Hepatocyte (in vitro differentiated cells): ENCODE measurements around the gene RUNX1. TPM values are rescaled to one million over a fixed set of nuclear protein-coding genes. Genes with fewer than 3 reads are reported as not detected.

Experiments used
- DNase-seq: peaks from one replicate; pipeline ENCODE4 v3.0.0-alpha.2; 2016; ENCODE audit warnings: low spot score
- H2AFZ ChIP-seq: fragments of 200-600 bp; sonication (generic); 2 replicates; pipeline ENCODE4 v1.6.0; 2016; ENCODE audit warnings: antibody characterized with exemption, mild to moderate bottlenecking
- H3K27ac ChIP-seq: fragments of 200-600 bp; sonication (generic); 2 replicates; pipeline ENCODE4 v1.5.1; 2016; ENCODE audit warnings: mild to moderate bottlenecking
- H3K27me3 ChIP-seq: fragments of 200-600 bp; sonication (generic); 2 replicates; pipeline ENCODE4 v1.6.1; 2016
- H3K36me3 ChIP-seq: fragments of 200-600 bp; sonication (generic); replicated peaks from 2 replicates; pipeline ENCODE4 v1.5.1; 2016; ENCODE audit warnings: low read depth; ENCODE audit not compliant: insufficient read depth
- H3K4me1 ChIP-seq: fragments of 200-600 bp; sonication (generic); 2 replicates; pipeline ENCODE4 v1.5.1; 2016; ENCODE audit warnings: mild to moderate bottlenecking, moderate library complexity; ENCODE audit not compliant: insufficient read depth
- H3K4me2 ChIP-seq: fragments of 200-600 bp; sonication (generic); 2 replicates; pipeline ENCODE4 v1.6.0; 2016
- H3K4me3 ChIP-seq: fragments of 200-600 bp; sonication (generic); 2 replicates; pipeline ENCODE4 v1.5.1; 2016; ENCODE audit warnings: mild to moderate bottlenecking
- H3K79me2 ChIP-seq: fragments of 200-600 bp; sonication (generic); 2 replicates; pipeline ENCODE4 v1.6.0; 2017; ENCODE audit warnings: mild to moderate bottlenecking
- H3K9me2 ChIP-seq: fragments of 200-600 bp; sonication (generic); replicated peaks from 2 replicates; pipeline ENCODE4 v1.6.0; 2017; ENCODE audit warnings: mild to moderate bottlenecking; ENCODE audit not compliant: insufficient read depth
- H3K9me3 ChIP-seq: fragments of 200-600 bp; sonication (generic); 2 replicates; pipeline ENCODE4 v1.5.1; 2016; ENCODE audit warnings: low read depth, mild to moderate bottlenecking
- H4K20me1 ChIP-seq: fragments of 200-600 bp; sonication (generic); 2 replicates; pipeline ENCODE4 v1.6.0; 2016; ENCODE audit warnings: mild to moderate bottlenecking; ENCODE audit not compliant: insufficient read depth, poor library complexity, severe bottlenecking
- CTCF ChIP-seq: fragments of 200-600 bp; sonication (generic); IDR thresholded peaks from 2 replicates; pipeline ENCODE4 v1.5.1; 2016; ENCODE audit warnings: antibody characterized with exemption, mild to moderate bottlenecking; ENCODE audit not compliant: poor library complexity
- EZH2 ChIP-seq: fragments of 200-600 bp; sonication (generic); IDR thresholded peaks from 2 replicates; pipeline ENCODE4 v1.6.1; 2016; ENCODE audit warnings: antibody characterized with exemption, mild to moderate bottlenecking, borderline replicate concordance
- EZH2phosphoT487 ChIP-seq: fragments of 200-600 bp; sonication (generic); IDR thresholded peaks from one replicate; pipeline ENCODE4 v1.6.1; 2018; ENCODE audit warnings: antibody characterized with exemption, mild to moderate bottlenecking, low read depth, moderate library complexity; ENCODE audit not compliant: unreplicated experiment, severe bottlenecking
- WGBS: methylation state at CpG from one replicate; pipeline ENCODE4 v1.1.6; 2016; ENCODE audit warnings: low lambda C conversion rate; ENCODE audit errors: missing lambda C conversion rate; 5-methylcytosine and 5-hydroxymethylcytosine counted together
- polyA plus RNA-seq: library from polyadenylated mRNA; unstranded; fragments of >200 nt; fragmentation: Nextera tagmentation; extraction: Ambion mirVana; gene quantifications from 2 replicates; pipeline ENCODE4 v1.2.1, GENCODE V29; 2016
- total RNA-seq: library from RNA; depleted of rRNA; stranded (reverse); fragments of >200 nt; gene quantifications from 2 replicates; pipeline ENCODE4 v1.2.3, GENCODE V29; 2014

RUNX1 gene
- total and polyA plus RNA-seq, 2 experiments from 2014 or later = 8.5 to 10.9 TPM

- no peaks in the 10 kb centered on the region for H3K27me3 ChIP-seq
- WGBS = 72% methylated on average over 4 of the region's 4 CpGs
- no peaks in the 10 kb centered on the region for H3K36me3 ChIP-seq
- no peak overlapping the region for H3K4me3 ChIP-seq
- no peak overlapping the region for H2AFZ ChIP-seq
- peak overlapping the region; percentile 33 for H3K27ac ChIP-seq
- no peaks in the 10 kb centered on the region for H3K79me2 ChIP-seq
- DNase-seq = no peak
- peaks cover 36% of the 10 kb centered on the region for H3K4me1 ChIP-seq
- no peaks in the 10 kb centered on the region for H4K20me1 ChIP-seq
- no peaks in the 10 kb centered on the region for H3K9me3 ChIP-seq
- TF ChIP-seq EZH2phosphoT487 (no peak), EZH2 (no peak), CTCF (no peak)
- H3K4me2 ChIP-seq = peak overlapping the region; percentile 1
- H3K9me2 ChIP-seq = no peaks in the 10 kb centered on the region
These were observed 237.7 kb downstream of the RUNX1 start for GRCh38 chr21:34811368-34811767.

GRCh38 chr21:34810786-34811185 lies 238.3 kb downstream of the RUNX1 start:
- Histone ChIP-seq H3K9me3 (no peaks in the 10 kb centered on the region), H3K4me3 (no peak overlapping the region), H3K36me3 (no peaks in the 10 kb centered on the region), H3K27me3 (no peaks in the 10 kb centered on the region), H3K4me2 (no peak overlapping the region), H3K27ac (no peak overlapping the region), H3K4me1 (peaks cover 36% of the 10 kb centered on the region), H3K9me2 (no peaks in the 10 kb centered on the region), H2AFZ (no peak overlapping the region), H4K20me1 (no peaks in the 10 kb centered on the region), H3K79me2 (no peaks in the 10 kb centered on the region)
- no peak for TF ChIP-seq CTCF
- TF ChIP-seq EZH2 = no peak
- TF ChIP-seq EZH2phosphoT487 = no peak
- DNase-seq = no peak
- 96% methylated on average over 6 of the region's 6 CpGs for WGBS

GRCh38 chr21:34809822-34810221 lies 239.3 kb downstream of the RUNX1 start:
- H3K27me3 ChIP-seq = no peaks in the 10 kb centered on the region
- no peak overlapping the region for H3K4me3 ChIP-seq
- H3K27ac ChIP-seq = no peak overlapping the region
- H4K20me1 ChIP-seq = no peaks in the 10 kb centered on the region
- no peak for DNase-seq
- peaks cover 8% of the 10 kb centered on the region for H3K79me2 ChIP-seq
- no peak overlapping the region for H2AFZ ChIP-seq
- peaks cover 33% of the 10 kb centered on the region for H3K4me1 ChIP-seq
- TF ChIP-seq EZH2phosphoT487 = no peak
- TF ChIP-seq EZH2 = no peak
- no peak for TF ChIP-seq CTCF
- no peak overlapping the region for H3K4me2 ChIP-seq
- 95% methylated on average over 6 of the region's 6 CpGs for WGBS
- no peaks in the 10 kb centered on the region for H3K9me2 ChIP-seq
- H3K36me3 ChIP-seq = no peaks in the 10 kb centered on the region
- no peaks in the 10 kb centered on the region for H3K9me3 ChIP-seq
